Esophagus squamous epithelium (tissue), 4 donors: ENCODE measurements around the gene ATP11B.

Experiments used
- POLR2A ChIP-seq, 4 donors: fragments of 450-650 bp; IDR thresholded peaks; one replicate each; pipeline ENCODE4 v1.6.1; 2017; ENCODE audit warnings: antibody characterized with exemption in 4 of 4, mild to moderate bottlenecking in 4 of 4, moderate library complexity in 3 of 4
- TF ChIP-seq, protein P1 (sequence below), 6 experiments: fragments of 450-650 bp in 4 of 6; fragments of 200-600 bp in 2 of 6; sonication (generic) in 2 of 6; IDR thresholded peaks; one replicate each; pipeline ENCODE4 v1.5.1; 2016 to 2019; ENCODE audit warnings: antibody characterized with exemption in 6 of 6, mild to moderate bottlenecking in 4 of 6, moderate library complexity in 4 of 6

DNA sequence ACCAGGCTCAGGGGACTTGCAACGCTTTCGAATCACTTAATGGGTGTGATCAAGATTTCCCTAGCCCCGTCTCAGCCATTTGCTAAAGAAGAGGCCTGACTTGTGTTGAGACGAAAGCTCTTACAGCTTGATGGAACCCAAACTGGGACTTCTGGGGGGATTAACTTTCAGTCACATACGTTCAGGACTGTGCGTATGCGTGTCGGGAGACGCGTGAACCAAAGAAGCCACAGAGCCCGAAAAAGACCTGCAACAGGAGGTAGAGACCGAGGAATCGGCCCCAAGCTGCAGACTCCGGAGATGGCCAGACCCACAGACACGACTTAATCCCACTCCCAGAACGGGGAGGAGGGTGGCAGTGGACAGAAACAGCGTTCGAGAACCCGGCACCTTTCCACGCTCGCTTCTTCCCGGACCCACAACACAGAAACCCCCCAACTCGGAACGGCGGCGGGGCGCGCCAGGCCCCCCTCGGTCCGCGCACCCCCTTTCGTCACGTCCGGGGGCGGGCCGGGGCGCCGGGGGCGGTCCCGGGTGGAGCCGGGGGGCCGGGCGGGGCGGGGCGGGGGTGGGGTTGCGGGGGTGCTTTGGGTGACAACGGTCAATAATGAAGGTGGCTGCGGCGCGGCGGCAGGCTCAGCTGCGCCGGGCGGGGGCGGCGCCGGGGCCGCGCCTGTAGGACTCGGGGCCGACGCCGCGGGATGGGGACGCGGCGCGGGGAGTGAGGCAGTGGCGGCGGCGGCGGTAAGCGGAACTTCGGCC is at the start of gene ATP11B:
- TF ChIP-seq, protein P1, sequence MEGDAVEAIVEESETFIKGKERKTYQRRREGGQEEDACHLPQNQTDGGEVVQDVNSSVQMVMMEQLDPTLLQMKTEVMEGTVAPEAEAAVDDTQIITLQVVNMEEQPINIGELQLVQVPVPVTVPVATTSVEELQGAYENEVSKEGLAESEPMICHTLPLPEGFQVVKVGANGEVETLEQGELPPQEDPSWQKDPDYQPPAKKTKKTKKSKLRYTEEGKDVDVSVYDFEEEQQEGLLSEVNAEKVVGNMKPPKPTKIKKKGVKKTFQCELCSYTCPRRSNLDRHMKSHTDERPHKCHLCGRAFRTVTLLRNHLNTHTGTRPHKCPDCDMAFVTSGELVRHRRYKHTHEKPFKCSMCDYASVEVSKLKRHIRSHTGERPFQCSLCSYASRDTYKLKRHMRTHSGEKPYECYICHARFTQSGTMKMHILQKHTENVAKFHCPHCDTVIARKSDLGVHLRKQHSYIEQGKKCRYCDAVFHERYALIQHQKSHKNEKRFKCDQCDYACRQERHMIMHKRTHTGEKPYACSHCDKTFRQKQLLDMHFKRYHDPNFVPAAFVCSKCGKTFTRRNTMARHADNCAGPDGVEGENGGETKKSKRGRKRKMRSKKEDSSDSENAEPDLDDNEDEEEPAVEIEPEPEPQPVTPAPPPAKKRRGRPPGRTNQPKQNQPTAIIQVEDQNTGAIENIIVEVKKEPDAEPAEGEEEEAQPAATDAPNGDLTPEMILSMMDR (IDR thresholded peaks at IDR 0.05), result no peak
- TF ChIP-seq POLR2A (IDR thresholded peaks at IDR 0.05), result peak in 3 of 4 donors; percentile 39 to 87 (median 72)
